GM18498 (cell line): ENCODE data around the gene PLXNA4.

Experiments
- ATAC-seq: cut with Tn5 transposase; IDR thresholded peaks from one replicate; pipeline ENCODE4 v1.9.1; 2021; ENCODE audit warnings: mild to moderate bottlenecking, moderate library complexity; ENCODE audit not compliant: unreplicated experiment

PLXNA4 gene

GRCh38 chr7:132565885-132566284, 10.4 kb downstream of the PLXNA4 start:
- ATAC-seq = no peak

DNA sequence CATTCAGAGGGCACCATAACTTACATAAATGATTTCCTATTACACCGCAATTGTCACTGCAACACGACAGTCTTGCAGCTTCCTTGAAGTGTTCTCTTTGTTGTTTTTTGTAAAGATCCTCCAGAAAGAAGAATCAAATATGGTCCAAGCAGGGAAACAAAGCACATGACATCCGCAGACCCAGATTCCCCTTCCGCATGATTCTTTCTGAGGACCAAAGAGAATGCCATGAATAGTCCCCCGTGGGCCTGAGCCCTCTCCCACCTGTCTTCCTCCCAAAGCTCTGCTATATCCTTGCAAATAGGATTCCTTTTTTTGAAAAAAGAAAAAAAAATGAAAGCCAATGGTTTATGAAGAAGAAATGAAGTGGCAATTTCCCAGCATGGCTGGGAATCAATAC, 10.8 kb downstream of the PLXNA4 start:
- ATAC-seq = no peak

GRCh38 chr7:132564849-132565248, 11.4 kb downstream of the PLXNA4 start:
- no peak for ATAC-seq

GRCh38 chr7:132564090-132564489, 12.2 kb downstream of the PLXNA4 start:
- no peak for ATAC-seq

GRCh38 chr7:132562690-132563089, 13.6 kb downstream of the PLXNA4 start:
- no peak for ATAC-seq

DNA sequence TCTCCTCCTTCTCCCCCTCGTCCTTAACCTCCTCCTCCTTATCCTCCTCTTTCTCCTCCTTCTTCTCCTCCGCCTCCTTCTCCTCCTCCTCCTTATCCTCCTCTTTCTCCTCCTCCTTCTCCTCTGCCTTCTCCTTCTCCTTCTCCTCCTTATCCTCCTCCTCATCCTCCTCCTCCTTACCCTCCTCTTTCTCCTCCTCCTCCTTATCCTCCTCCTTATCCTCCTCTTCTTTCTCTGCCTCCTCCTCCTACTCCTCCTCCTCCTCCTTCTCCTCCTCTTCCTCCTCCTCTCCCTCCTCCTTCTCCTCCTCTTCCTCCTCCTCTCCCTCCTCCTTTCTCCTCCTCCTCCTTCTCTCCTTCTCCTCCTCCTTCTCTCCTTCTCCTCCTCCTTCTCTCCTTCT, 14.5 kb downstream of the PLXNA4 start:
- ATAC-seq = no peak

GRCh38 chr7:132560825-132561529, 15.3 kb downstream of the PLXNA4 start:
- ATAC-seq = no peak

DNA sequence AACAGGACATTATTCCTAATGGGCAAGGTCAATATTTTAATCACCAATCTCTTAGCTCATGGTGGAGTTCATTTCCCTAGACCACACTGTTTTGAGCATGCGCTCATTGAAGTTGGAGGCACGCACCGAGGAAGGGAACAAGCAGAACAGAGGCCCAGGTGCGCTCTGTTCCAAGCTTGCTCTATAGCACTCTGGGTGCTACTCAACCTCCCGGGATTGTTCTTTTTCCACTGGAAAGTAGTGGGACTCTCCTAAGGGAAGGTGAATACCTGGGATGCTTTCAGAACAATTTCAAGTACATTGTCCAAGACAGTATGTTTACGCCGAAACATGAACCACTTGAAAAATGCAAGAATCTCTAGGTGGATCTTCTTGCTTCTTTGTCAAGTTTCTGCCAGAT, 16.2 kb downstream of the PLXNA4 start:
- no peak for ATAC-seq

DNA sequence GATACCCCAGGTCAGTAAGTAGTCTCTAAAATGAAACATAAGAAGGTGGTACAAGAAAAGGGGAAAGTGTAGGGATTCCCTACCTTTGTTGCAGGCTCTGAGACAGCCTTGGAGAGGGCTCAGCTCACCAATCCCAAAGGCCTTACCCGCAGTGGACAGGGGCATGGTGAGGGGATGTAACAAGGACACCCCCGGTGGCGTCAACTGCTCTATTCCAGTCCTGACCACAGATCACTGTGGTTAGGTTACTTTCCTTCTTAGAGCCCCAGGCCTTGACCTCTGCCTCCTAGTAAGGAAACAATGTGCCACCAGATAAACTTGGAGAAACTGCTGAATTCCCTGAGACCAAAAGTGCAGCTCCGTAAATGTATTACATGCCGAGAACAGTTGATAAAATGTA, 17.5 kb downstream of the PLXNA4 start:
- ATAC-seq = no peak

DNA sequence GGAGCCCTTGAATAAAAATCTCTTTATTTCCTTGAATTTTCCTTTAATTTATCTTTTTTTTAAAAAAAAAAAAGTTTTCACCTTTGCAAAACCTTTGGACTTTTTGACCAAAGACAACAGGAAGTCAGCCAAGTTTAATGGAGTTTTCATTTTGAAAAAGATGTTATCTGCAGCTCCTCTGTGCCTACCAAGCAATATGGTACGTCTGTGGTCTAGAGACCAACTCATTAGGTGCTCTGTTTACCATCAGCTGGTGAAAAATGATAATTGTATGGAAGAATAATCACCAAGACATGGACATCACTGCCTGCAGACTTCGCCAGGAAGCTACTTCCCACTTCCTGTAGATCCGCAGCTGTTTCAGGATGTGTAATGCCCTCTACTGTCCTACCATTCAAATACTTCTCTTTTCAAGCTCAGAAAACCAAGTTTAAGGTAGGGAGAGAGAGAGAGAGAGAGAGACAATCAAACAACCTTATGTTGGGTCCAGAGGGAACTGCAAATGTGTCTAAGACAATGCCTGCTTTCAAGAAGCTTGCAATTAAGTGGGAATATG, 18.7 kb downstream of the PLXNA4 start:
- ATAC-seq = no peak

GRCh38 chr7:132554446-132554845, 21.8 kb downstream of the PLXNA4 start:
- ATAC-seq = no peak

DNA sequence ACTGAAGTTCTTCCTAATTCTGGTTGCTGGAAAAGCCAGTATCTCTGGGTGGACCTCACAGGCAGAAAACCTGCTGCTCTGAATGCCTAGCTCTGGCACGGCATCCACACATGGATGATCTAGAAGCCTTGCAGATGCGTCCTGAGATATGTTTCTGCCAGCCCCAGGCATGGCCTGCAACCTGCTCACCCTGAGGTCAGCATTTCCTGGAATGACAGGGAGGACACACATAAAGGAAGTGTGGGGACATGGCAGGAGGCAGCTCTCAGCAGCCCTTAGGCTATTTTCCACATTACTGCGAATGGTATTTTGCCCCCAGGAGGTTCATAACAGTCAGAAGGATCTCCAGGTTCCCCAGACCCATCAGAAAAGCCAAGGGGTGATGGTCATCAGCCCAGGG, 23.2 kb downstream of the PLXNA4 start:
- no peak for ATAC-seq

DNA sequence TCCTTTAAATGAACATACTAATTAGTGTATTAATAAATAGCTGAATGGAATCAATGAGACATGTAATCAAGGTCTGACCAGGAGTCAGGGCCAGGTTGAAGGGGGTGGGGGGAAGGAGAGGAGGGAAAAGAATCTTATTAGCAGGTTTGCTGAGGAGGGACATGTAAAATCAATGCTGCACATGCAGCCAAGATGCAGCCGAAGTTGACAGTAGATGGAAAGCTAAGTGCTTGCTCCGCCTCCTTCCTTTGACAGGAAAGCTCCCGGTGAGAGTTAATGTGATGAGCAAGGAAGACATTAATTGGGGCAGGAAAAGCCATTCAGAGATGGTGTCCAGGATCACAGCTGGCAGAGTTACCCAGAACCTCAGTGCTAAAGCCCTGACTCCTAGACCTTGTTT, 24.4 kb downstream of the PLXNA4 start:
- no peak for ATAC-seq

DNA sequence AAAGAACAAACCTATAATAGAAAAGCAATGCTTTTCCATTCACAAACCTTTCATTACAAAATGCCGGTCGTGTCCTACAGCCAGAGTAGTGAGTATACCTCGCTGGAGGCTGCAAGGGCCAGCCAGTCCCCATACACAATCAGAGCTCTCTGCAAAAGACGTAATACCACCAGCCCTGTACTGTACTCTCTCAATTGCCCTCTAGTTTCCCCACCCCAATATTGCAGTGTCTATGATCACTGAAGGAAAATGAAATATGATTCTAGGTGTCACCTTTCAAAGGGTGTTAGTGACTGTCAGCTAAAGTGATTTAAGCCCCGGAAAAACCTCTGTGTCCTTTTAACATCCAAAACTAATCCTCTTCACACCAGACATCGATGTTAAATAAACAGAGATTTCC, 24.8 kb downstream of the PLXNA4 start:
- ATAC-seq = no peak

GRCh38 chr7:132548489-132549078, 27.7 kb downstream of the PLXNA4 start:
- no peak for ATAC-seq

- no peak for ATAC-seq
Observed at GRCh38 chr7:132547821-132548220, 28.4 kb downstream of the PLXNA4 start.

DNA sequence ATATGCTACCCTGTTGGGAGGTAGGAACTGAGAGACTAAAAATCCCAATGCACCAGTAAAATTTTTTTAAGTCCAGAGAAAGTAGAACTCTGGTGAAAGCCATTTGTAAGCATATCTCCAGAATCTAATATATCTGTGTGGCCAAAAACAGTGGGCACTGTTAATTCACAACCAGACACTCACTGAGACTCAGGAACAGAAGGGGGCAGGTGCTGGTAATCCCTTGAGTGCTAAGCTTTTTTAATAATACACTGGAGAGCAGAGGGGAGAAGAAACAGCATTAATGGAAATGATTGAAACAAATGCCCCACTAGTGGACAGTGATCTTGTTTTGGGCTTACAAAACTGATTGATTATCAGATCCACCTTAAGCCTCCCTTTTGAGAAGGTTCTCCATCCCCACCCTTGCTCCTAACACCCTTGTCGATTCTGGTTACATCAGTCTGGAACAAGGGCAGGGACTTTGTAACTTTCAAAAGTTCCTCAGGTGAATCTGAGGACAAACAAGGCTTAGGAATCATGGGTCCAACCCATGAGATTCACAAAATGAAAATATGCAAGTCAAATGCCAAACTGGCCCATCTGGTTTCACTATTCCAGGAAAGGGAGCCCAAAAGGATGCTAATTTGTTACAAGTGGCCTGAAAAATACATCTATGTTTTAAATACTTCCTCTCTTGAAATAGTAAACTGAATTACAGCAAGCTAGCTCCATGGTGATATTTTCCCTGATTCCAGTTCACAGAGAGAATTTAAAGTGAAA, 29.7 kb downstream of the PLXNA4 start:
- ATAC-seq = no peak

DNA sequence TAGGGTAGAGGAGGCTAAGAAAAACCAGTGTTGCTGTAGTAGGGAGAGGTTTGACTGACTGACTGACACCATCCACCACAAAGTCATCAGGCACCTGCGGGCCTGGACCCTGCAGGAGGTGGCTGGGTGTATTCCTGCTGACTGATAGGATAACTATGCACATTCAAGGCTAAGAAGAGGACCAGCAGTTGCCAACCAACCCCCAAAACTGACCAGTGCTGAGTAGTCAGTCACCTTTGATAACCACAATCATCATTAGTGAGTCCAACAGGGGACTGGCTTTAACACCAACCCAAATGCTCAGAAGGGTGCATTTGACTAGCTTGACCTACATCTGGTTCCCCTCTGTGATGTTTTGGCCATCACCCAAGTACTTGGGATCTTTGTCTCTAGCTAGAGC, 30.5 kb downstream of the PLXNA4 start:
- ATAC-seq = no peak

DNA sequence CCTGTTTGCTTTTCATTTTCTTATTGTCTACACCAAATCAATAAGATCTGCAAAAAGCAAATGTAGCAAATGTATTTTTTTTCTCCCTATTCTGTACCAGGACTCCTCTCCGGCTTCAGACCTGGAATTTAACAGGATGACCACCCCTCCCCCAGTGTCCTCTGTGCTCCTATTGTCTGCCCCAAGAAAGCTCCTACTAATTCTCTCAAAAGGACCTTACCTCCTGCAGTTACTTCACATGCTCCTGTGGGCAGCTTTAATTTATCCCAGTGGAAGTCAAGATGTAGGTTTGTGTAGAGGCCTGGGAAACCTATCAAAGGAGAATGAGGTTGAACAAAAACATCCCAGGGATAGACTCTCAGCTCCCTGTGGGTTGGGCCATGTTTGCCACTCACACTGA, 31.3 kb downstream of the PLXNA4 start:
- no peak for ATAC-seq

DNA sequence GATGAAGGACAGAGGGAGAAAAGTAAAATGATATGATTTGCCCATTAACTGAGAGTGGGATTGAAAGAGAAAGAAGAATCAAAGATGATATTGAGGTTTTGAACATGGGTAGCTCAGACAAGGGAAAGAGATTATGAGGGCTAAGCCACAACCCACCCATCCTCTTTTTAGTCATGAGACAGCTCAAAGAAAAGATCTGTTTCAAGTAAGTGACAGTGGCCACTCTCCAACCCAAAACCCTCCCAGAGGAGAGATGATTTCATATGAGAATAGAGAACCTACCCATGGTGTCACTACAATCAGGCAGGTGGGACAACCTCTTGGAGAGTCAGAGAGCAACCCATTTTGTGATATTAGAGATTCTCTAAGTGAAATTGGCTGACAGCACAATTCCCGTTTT, 32.2 kb downstream of the PLXNA4 start:
- no peak for ATAC-seq

DNA sequence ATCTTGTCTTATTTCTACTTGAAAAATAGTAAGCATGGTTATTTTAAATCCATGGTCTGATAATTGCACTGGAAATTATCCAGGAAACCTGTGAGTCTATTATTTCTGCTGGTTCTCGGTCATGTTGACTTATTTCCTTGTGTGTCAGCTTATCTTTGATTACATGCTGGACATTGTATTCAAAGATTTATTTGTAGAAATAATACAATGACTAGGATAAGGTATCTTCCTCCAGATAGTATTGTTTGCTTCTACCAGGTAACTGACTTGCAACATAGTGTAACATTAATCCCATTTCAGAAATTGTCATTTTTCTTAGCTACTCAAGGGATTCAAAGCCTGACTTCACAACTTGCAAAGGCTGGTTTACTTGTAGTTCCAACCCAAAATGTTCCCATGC, 33.4 kb downstream of the PLXNA4 start:
- no peak for ATAC-seq

DNA sequence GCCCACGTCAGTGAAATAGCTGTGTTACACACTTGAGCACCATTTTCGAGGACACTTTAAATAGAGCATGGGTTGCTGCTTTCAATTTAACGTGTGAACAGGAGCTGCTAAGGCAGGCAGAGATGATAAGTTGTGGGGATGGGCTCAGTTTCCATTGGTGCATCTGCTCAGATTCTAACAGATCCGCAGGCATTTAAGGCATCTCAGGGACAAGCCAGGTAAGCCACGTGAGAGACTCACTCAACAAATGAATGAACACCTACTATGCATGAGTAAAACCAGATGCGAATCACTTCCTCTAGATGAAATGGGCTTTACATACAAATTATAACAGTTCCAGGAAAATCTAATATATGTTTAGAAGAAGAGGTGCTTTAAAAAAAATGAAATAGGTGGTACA, 34.6 kb downstream of the PLXNA4 start:
- no peak for ATAC-seq
